PC-3 (cell line): ENCODE results near the gene ALAS2. TPM values are rescaled to one million over a fixed set of nuclear protein-coding genes. Genes with fewer than 3 reads are reported as not detected.
A peak's percentile ranks its signal among the peaks of the same experiment; 100 is the strongest.

Experiments used
- ATAC-seq: fragments of 200-7000 bp; cut with Tn5 transposase; 2 replicates; pipeline ENCODE4 v1.9.1; 2020; ENCODE audit warnings: mild to moderate bottlenecking, moderate library complexity
- BruUV-seq: library from RNA; stranded (reverse); fragments of 400-500 nt; replicated peaks from 2 replicates; lab custom pipeline; 2021; lab: Mats Ljungman, UMichigan
- CTCF ChIA-PET: fragments of 300-600 bp; sonication (Branson Sonifier 250); formaldehyde crosslinking; loops from one replicate; lab custom pipeline; 2022; ENCODE audit warnings: antibody characterized with exemption; lab: Charles Lee
- POLR2A ChIA-PET: fragments of 300-600 bp; sonication (Branson Sonifier 250); formaldehyde crosslinking; loops from one replicate; lab custom pipeline; 2022; ENCODE audit warnings: antibody characterized with exemption; ENCODE audit not compliant: unreplicated experiment; lab: Charles Lee
- DNase-seq: peaks from one replicate; pipeline ENCODE4 v3.0.0-alpha.2; 2015
- H2AFZ ChIP-seq: fragments of 300-600 bp; sonication (generic); 2 replicates; pipeline ENCODE4 v1.6.0; 2016; ENCODE audit warnings: antibody characterized with exemption, low read length
- H3F3A ChIP-seq: fragments of 300-600 bp; sonication (generic); one replicate; pipeline ENCODE4 v1.6.0; 2017; ENCODE audit warnings: antibody characterized with exemption, low read length, control low read depth, mild to moderate bottlenecking; ENCODE audit not compliant: unreplicated experiment
- H3K27ac ChIP-seq: fragments of 300-600 bp; sonication (generic); 2 replicates; pipeline ENCODE4 v1.5.1; 2016; ENCODE audit warnings: mild to moderate bottlenecking, low read length
- H3K27me3 ChIP-seq: fragments of 300-600 bp; sonication (generic); 2 replicates; pipeline ENCODE4 v1.6.1; 2016; ENCODE audit warnings: low read length, mixed read lengths
- H3K36me3 ChIP-seq: fragments of 300-600 bp; sonication (generic); 2 replicates; pipeline ENCODE4 v1.6.1; 2016; ENCODE audit warnings: low read depth, mixed run types, low read length, mixed read lengths
- H3K4me1 ChIP-seq: fragments of 300-600 bp; sonication (generic); 2 replicates; pipeline ENCODE4 v1.5.1; 2016; ENCODE audit warnings: low read length; ENCODE audit not compliant: insufficient read depth
- H3K4me2 ChIP-seq: fragments of 300-600 bp; sonication (generic); 2 replicates; pipeline ENCODE4 v1.6.0; 2016; ENCODE audit warnings: low read length
- H3K4me3 ChIP-seq: fragments of 300-600 bp; sonication (generic); 2 replicates; pipeline ENCODE4 v1.5.1; 2016; ENCODE audit warnings: mild to moderate bottlenecking, low read length, mixed read lengths
- H3K79me2 ChIP-seq: fragments of 300-600 bp; sonication (generic); 2 replicates; pipeline ENCODE4 v1.6.1; 2017; ENCODE audit warnings: low read length, mixed read lengths
- H3K9ac ChIP-seq: fragments of 300-600 bp; sonication (generic); 2 replicates; pipeline ENCODE4 v1.6.0; 2016; ENCODE audit warnings: mild to moderate bottlenecking, low read length
- H3K9me2 ChIP-seq: fragments of 300-600 bp; sonication (generic); replicated peaks from 2 replicates; pipeline ENCODE4 v1.6.1; 2016; ENCODE audit warnings: mixed run types, low read length, mixed read lengths
- H3K9me3 ChIP-seq: fragments of 300-600 bp; sonication (generic); 2 replicates; pipeline ENCODE4 v1.6.1; 2016; ENCODE audit warnings: low read length, mixed read lengths
- H4K20me1 ChIP-seq: fragments of 300-600 bp; sonication (generic); 2 replicates; pipeline ENCODE4 v1.6.1; 2016; ENCODE audit warnings: low read length, mixed read lengths
- EZH2 ChIP-seq: fragments of 300-600 bp; sonication (generic); IDR thresholded peaks from one replicate; pipeline ENCODE4 v1.6.1; 2017; ENCODE audit warnings: antibody characterized with exemption, mild to moderate bottlenecking, low read length; ENCODE audit not compliant: unreplicated experiment
- EZH2phosphoT487 ChIP-seq: fragments of 300-600 bp; sonication (generic); IDR thresholded peaks from 2 replicates; pipeline ENCODE4 v1.6.1; 2018; ENCODE audit warnings: mild to moderate bottlenecking, antibody characterized with exemption, low read length, borderline replicate concordance
- intact Hi-C: fragments of 100-400 bp; cut with micrococcal nuclease; formaldehyde crosslinking; loops from 2 replicates; pipeline ENCODE4 v1.9.0; 2023
- total RNA-seq: library from RNA; depleted of rRNA; stranded (reverse); fragments of >200 nt; gene quantifications from 2 replicates; pipeline ENCODE4 v1.2.3, GENCODE V29; 2014
- TF ChIP-seq, protein P1 (sequence below): fragments of 300-600 bp; sonication (generic); conservative IDR thresholded peaks from 2 replicates; pipeline ENCODE4 v1.5.1; 2017; ENCODE audit warnings: antibody characterized with exemption, low read depth, mild to moderate bottlenecking, low read length

The ALAS2 gene
- total RNA-seq, 1 experiment from 2014 or later: not detected

GRCh38 chrX:55026143-55026542, 4.6 kb downstream of the ALAS2 start:
- Histone ChIP-seq H3K27ac (peak overlapping the region; percentile 35; the same call in 1 of the 2 replicates), H3K9ac (no peak overlapping the region), H4K20me1 (no peaks in the 10 kb centered on the region), H2AFZ (no peak overlapping the region), H3K9me2 (no peaks in the 10 kb centered on the region), H3K79me2 (no peaks in the 10 kb centered on the region), H3K4me1 (peaks cover 14% of the 10 kb centered on the region), H3K36me3 (no peaks in the 10 kb centered on the region), H3K4me3 (no peak overlapping the region), H3K27me3 (no peaks in the 10 kb centered on the region), H3F3A (no peaks in the 10 kb centered on the region), H3K4me2 (no peak overlapping the region), H3K9me3 (no peaks in the 10 kb centered on the region)
- BruUV-seq: no TSS peak
- intact Hi-C loops: no loop called here
- ATAC-seq (peak; percentile 61), DNase-seq (peak; percentile 83)
- CTCF ChIA-PET: no interaction called here
- POLR2A ChIA-PET: no interaction called here
- TF ChIP-seq, protein P1, sequence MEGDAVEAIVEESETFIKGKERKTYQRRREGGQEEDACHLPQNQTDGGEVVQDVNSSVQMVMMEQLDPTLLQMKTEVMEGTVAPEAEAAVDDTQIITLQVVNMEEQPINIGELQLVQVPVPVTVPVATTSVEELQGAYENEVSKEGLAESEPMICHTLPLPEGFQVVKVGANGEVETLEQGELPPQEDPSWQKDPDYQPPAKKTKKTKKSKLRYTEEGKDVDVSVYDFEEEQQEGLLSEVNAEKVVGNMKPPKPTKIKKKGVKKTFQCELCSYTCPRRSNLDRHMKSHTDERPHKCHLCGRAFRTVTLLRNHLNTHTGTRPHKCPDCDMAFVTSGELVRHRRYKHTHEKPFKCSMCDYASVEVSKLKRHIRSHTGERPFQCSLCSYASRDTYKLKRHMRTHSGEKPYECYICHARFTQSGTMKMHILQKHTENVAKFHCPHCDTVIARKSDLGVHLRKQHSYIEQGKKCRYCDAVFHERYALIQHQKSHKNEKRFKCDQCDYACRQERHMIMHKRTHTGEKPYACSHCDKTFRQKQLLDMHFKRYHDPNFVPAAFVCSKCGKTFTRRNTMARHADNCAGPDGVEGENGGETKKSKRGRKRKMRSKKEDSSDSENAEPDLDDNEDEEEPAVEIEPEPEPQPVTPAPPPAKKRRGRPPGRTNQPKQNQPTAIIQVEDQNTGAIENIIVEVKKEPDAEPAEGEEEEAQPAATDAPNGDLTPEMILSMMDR: no peak
- no peak for TF ChIP-seq EZH2
- TF ChIP-seq EZH2phosphoT487: no peak

DNA sequence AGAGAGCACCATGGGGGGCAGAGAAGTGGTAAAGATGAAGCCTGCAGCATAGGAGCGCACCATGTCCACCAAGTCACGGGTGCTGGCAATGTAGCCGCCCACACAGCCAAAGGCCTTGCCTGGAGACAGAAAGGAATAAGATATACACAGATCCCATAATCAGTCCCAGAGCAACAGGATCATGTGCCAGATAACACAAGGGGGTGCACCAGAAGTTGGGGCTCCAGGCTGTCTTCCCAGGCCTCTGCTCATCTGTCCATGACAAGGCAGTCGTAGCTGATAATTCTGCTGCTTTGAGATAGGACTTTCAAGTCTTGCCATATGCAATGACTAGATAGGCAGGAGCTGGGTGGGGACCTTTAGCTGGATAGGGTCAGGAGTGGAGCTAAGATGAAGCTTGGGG, 15.9 kb downstream of the ALAS2 start:
- CTCF ChIA-PET: no interaction called here
- no peak for ATAC-seq
- BruUV-seq: no TSS peak
- Histone ChIP-seq H3K4me1 (peaks cover 2% of the 10 kb centered on the region), H3K36me3 (no peaks in the 10 kb centered on the region), H2AFZ (no peak overlapping the region), H3K4me3 (no peak overlapping the region), H3K4me2 (no peak overlapping the region), H3K27ac (no peak overlapping the region), H3K27me3 (no peaks in the 10 kb centered on the region), H3K9me3 (no peaks in the 10 kb centered on the region), H3F3A (no peaks in the 10 kb centered on the region), H4K20me1 (no peaks in the 10 kb centered on the region), H3K9me2 (no peaks in the 10 kb centered on the region), H3K9ac (no peak overlapping the region), H3K79me2 (no peaks in the 10 kb centered on the region)
- intact Hi-C loops: no loop called here
- no peak for TF ChIP-seq EZH2phosphoT487
- TF ChIP-seq, protein P1: no peak
- no peak for TF ChIP-seq EZH2
- no peak for DNase-seq
- POLR2A ChIA-PET: no interaction called here

- BruUV-seq: no TSS peak
- DNase-seq (peak; percentile 42), ATAC-seq (no peak)
- CTCF ChIA-PET: no interaction called here
- H3K9me2 ChIP-seq: no peaks in the 10 kb centered on the region
- no peak overlapping the region for H3K4me3 ChIP-seq
- no peaks in the 10 kb centered on the region for H3K9me3 ChIP-seq
- H4K20me1 ChIP-seq: no peaks in the 10 kb centered on the region
- POLR2A ChIA-PET: no interaction called here
- H3K27ac ChIP-seq: no peak overlapping the region
- no peaks in the 10 kb centered on the region for H3K27me3 ChIP-seq
- TF ChIP-seq, protein P1: peak; percentile 63
- TF ChIP-seq EZH2phosphoT487 (no peak), EZH2 (no peak)
- H3K4me2 ChIP-seq: no peak overlapping the region
- intact Hi-C loops: loop anchor here (1.0 kb wide), 1 partner anchor 33 kb away; no protein-coding TSS in a partner anchor
- H3K9ac ChIP-seq: no peak overlapping the region
- no peak overlapping the region for H2AFZ ChIP-seq
- peaks cover 34% of the 10 kb centered on the region for H3K4me1 ChIP-seq
- H3K36me3 ChIP-seq: peaks cover 2% of the 10 kb centered on the region; the same call in 1 of the 2 replicates
- H3F3A ChIP-seq: peaks cover 5% of the 10 kb centered on the region
- H3K79me2 ChIP-seq: no peaks in the 10 kb centered on the region
These were observed 19.5 kb downstream of the ALAS2 start for GRCh38 chrX:55011294-55011693.
